MCF 10A (cell line): ENCODE measurements around the gene MORN5. TPM values are rescaled to one million over a fixed set of nuclear protein-coding genes. Genes with fewer than 3 reads are reported as not detected.

Experiments
- BruUV-seq: library from RNA; stranded (reverse); fragments of 400-500 nt; replicated peaks from 2 replicates; lab custom pipeline; 2021; lab: Mats Ljungman, UMichigan
- CTCF ChIA-PET: fragments of 300-600 bp; sonication (Branson Sonifier 250); formaldehyde crosslinking; extraction: SDS; loops from one replicate; lab custom pipeline; 2021; ENCODE audit warnings: antibody characterized with exemption, inconsistent platforms; lab: Yijun Ruan, JAX
- POLR2A ChIA-PET: fragments of 300-600, 350-650 bp; sonication (Branson Sonifier 250); formaldehyde crosslinking; extraction: SDS; loops from one replicate; lab custom pipeline; 2020; ENCODE audit warnings: antibody characterized with exemption, inconsistent platforms; lab: Yijun Ruan, JAX
- DNase-seq: peaks from one replicate; pipeline ENCODE4 v3.0.0-alpha.2; 2018; ENCODE audit not compliant: unreplicated experiment
- H3K27ac Mint-ChIP-seq: one replicate; pipeline ENCODE4 v1.8.0; 2022; ENCODE audit warnings: mild to moderate bottlenecking, low read depth, mixed read lengths; ENCODE audit not compliant: unreplicated experiment
- H3K27me3 Mint-ChIP-seq: one replicate; pipeline ENCODE4 v1.8.0; 2022; ENCODE audit warnings: mixed read lengths; ENCODE audit not compliant: insufficient read depth, unreplicated experiment
- H3K36me3 Mint-ChIP-seq: one replicate; pipeline ENCODE4 v1.8.0; 2022; ENCODE audit warnings: mild to moderate bottlenecking, moderate library complexity, mixed read lengths; ENCODE audit not compliant: insufficient read depth, unreplicated experiment
- H3K4me1 Mint-ChIP-seq: one replicate; pipeline ENCODE4 v1.8.0; 2022; ENCODE audit warnings: mixed read lengths; ENCODE audit not compliant: insufficient read depth, unreplicated experiment
- H3K4me3 Mint-ChIP-seq: one replicate; pipeline ENCODE4 v1.8.0; 2022; ENCODE audit warnings: mild to moderate bottlenecking, moderate library complexity, mixed read lengths; ENCODE audit not compliant: unreplicated experiment
- H3K9me3 Mint-ChIP-seq: one replicate; pipeline ENCODE4 v1.8.0; 2022; ENCODE audit warnings: mixed read lengths; ENCODE audit not compliant: unreplicated experiment
- CTCF ChIP-seq: fragments of 200-600 bp; IDR thresholded peaks from one replicate; pipeline ENCODE4 v1.8.0; 2022; ENCODE audit warnings: antibody characterized with exemption, mild to moderate bottlenecking; ENCODE audit not compliant: unreplicated experiment
- intact Hi-C: fragments of 100-400 bp; cut with micrococcal nuclease; formaldehyde crosslinking; loops from 2 replicates; pipeline ENCODE4 v1.14.1; 2022
- total RNA-seq: library from RNA; stranded (reverse); gene quantifications from 2 replicates; pipeline ENCODE4 v1.2.3, GENCODE V29; 2022

The MORN5 gene
- total RNA-seq, 1 experiment from 2014 or later: not detected

GRCh38 chr9:122207096-122207495 is 47.4 kb downstream of the MORN5 start:
- Mint-ChIP-seq H3K9me3 (no peaks in the 10 kb centered on the region), H3K36me3 (no peaks in the 10 kb centered on the region), H3K27me3 (peaks cover 6% of the 10 kb centered on the region), H3K27ac (no peak overlapping the region), H3K4me3 (no peak overlapping the region), H3K4me1 (no peaks in the 10 kb centered on the region)
- intact Hi-C loops: no loop called here
- POLR2A ChIA-PET: interaction anchor here (0.7 kb wide), 1 partner anchor 57 kb away, joined by 3 read pairs; no protein-coding TSS in a partner anchor
- CTCF ChIA-PET: interaction anchor here (1.0 kb wide), 1 partner anchor 520 kb away, joined by 4 read pairs; no protein-coding TSS in a partner anchor
- no peak for TF ChIP-seq CTCF
- no peak for DNase-seq
- BruUV-seq: no TSS peak

GRCh38 chr9:122209451-122209850 is 49.7 kb downstream of the MORN5 start:
- no peaks in the 10 kb centered on the region for H3K36me3 Mint-ChIP-seq
- CTCF ChIA-PET: interaction anchor here (1.0 kb wide), 1 partner anchor 141 kb away, joined by 4 read pairs; no protein-coding TSS in a partner anchor
- POLR2A ChIA-PET: no interaction called here
- H3K4me3 Mint-ChIP-seq: no peak overlapping the region
- H3K27me3 Mint-ChIP-seq: peaks cover 20% of the 10 kb centered on the region
- TF ChIP-seq CTCF: no peak
- intact Hi-C loops: no loop called here
- H3K4me1 Mint-ChIP-seq: no peaks in the 10 kb centered on the region
- no peak overlapping the region for H3K27ac Mint-ChIP-seq
- no TSS peak for BruUV-seq
- DNase-seq: no peak
- H3K9me3 Mint-ChIP-seq: no peaks in the 10 kb centered on the region

- Mint-ChIP-seq H3K4me1 (no peaks in the 10 kb centered on the region), H3K4me3 (no peak overlapping the region), H3K27ac (no peak overlapping the region), H3K27me3 (peaks cover 20% of the 10 kb centered on the region), H3K36me3 (no peaks in the 10 kb centered on the region), H3K9me3 (no peaks in the 10 kb centered on the region)
- DNase-seq: no peak
- intact Hi-C loops: no loop called here
- BruUV-seq: no TSS peak
- POLR2A ChIA-PET: no interaction called here
- TF ChIP-seq CTCF: no peak
- CTCF ChIA-PET: interaction anchor here (0.6 to 0.9 kb wide), 2 partner anchors 39 to 476 kb away, joined by 3 read pairs; no protein-coding TSS in a partner anchor
Measured at GRCh38 chr9:122212473-122213004, 52.8 kb downstream of the MORN5 start.

GRCh38 chr9:122213102-122213588 is 53.4 kb downstream of the MORN5 start:
- no peak for TF ChIP-seq CTCF
- Mint-ChIP-seq H3K27me3 (peaks cover 20% of the 10 kb centered on the region), H3K9me3 (no peaks in the 10 kb centered on the region), H3K36me3 (no peaks in the 10 kb centered on the region), H3K27ac (no peak overlapping the region), H3K4me3 (no peak overlapping the region), H3K4me1 (peaks cover 4% of the 10 kb centered on the region)
- intact Hi-C loops: no loop called here
- BruUV-seq: no TSS peak
- POLR2A ChIA-PET: no interaction called here
- CTCF ChIA-PET: no interaction called here
- no peak for DNase-seq
